ENCODE data around the gene GRK5.
"Not testable (repeated sequence)": the region's sequence is repeated elsewhere in the genome, so short reads cannot be mapped to it uniquely, and the experiment has no call there.

The GRK5 gene

GRCh38 chr10:119222537-119222936 lies 15.2 kb downstream of the GRK5 start:
- DNase-seq (ENCODE audit: low read depth in 2 of 2): no peak

GRCh38 chr10:119222966-119223386 lies 15.6 kb downstream of the GRK5 start:
- no peak for DNase-seq (ENCODE audit: low read depth in 2 of 2)

GRCh38 chr10:119225083-119225658 lies 17.8 kb downstream of the GRK5 start:
- DNase-seq (ENCODE audit: low read depth in 2 of 2): no peak

- DNase-seq (ENCODE audit: low read depth in 2 of 2): no peak
Observed at GRCh38 chr10:119227825-119228224, 20.5 kb downstream of the GRK5 start.

- no peak for DNase-seq (ENCODE audit: low read depth in 2 of 2)
Observed at GRCh38 chr10:119231654-119232053, 24.3 kb downstream of the GRK5 start.

- DNase-seq (ENCODE audit: low read depth in 2 of 2): not testable (repeated sequence)
Observed at GRCh38 chr10:119232439-119232838, 25.1 kb downstream of the GRK5 start.

- DNase-seq (ENCODE audit: low read depth in 2 of 2): no peak
Observed at GRCh38 chr10:119233123-119233820, 25.9 kb downstream of the GRK5 start.

GRCh38 chr10:119233821-119234220 lies 26.4 kb downstream of the GRK5 start:
- no peak for DNase-seq (ENCODE audit: low read depth in 2 of 2)

GRCh38 chr10:119235356-119235755 lies 28.0 kb downstream of the GRK5 start:
- no peak for DNase-seq (ENCODE audit: low read depth in 2 of 2)

- DNase-seq (ENCODE audit: low read depth in 2 of 2): no peak
Observed at GRCh38 chr10:119237722-119238436, 30.5 kb downstream of the GRK5 start.

- no peak for DNase-seq (ENCODE audit: low read depth in 2 of 2)
Observed at GRCh38 chr10:119238577-119238976, 31.2 kb downstream of the GRK5 start.

GRCh38 chr10:119239015-119239414 lies 31.6 kb downstream of the GRK5 start:
- not testable (repeated sequence) for DNase-seq (ENCODE audit: low read depth in 2 of 2)

GRCh38 chr10:119239630-119240029 lies 32.3 kb downstream of the GRK5 start:
- DNase-seq (ENCODE audit: low read depth in 2 of 2): not testable (repeated sequence)

GRCh38 chr10:119241066-119241465 lies 33.7 kb downstream of the GRK5 start:
- DNase-seq (ENCODE audit: low read depth in 2 of 2): no peak

- no peak for DNase-seq (ENCODE audit: low read depth in 2 of 2)
Observed at GRCh38 chr10:119242186-119242585, 34.8 kb downstream of the GRK5 start.

GRCh38 chr10:119243488-119243887 lies 36.1 kb downstream of the GRK5 start:
- DNase-seq (ENCODE audit: low read depth in 2 of 2): no peak

- no peak for DNase-seq (ENCODE audit: low read depth in 2 of 2)
Observed at GRCh38 chr10:119243967-119244366, 36.6 kb downstream of the GRK5 start.

GRCh38 chr10:119245272-119245671 lies 37.9 kb downstream of the GRK5 start:
- no peak for DNase-seq (ENCODE audit: low read depth in 2 of 2)

GRCh38 chr10:119246862-119247549 lies 39.6 kb downstream of the GRK5 start:
- no peak for DNase-seq (ENCODE audit: low read depth in 2 of 2)

GRCh38 chr10:119247550-119247894 lies 40.2 kb downstream of the GRK5 start:
- no peak for DNase-seq (ENCODE audit: low read depth in 2 of 2)

GRCh38 chr10:119248184-119248583 lies 40.8 kb downstream of the GRK5 start:
- no peak for DNase-seq (ENCODE audit: low read depth in 2 of 2)

GRCh38 chr10:119248681-119249080 lies 41.3 kb downstream of the GRK5 start:
- no peak for DNase-seq (ENCODE audit: low read depth in 2 of 2)
